ENCODE results near the gene KIF12. TPM values are rescaled to one million over a fixed set of nuclear protein-coding genes. Genes with fewer than 3 reads are reported as not detected.

KIF12 gene
- polyA plus RNA-seq: 136 TPM
- long read RNA-seq, donor 1, partial matches to known transcripts: 11 of 12 reads
- long read RNA-seq, donor 1, other reads (novel, unspliced or antisense): 0 of 12 reads
- long read RNA-seq, donor 2, partial matches to known transcripts: 296 of 299 reads
- long read RNA-seq, donor 2, other reads (novel, unspliced or antisense): 0 of 299 reads
- long read RNA-seq, donor 3: 0 reads
- long read RNA-seq, donor 4: 0 reads
- long read RNA-seq, donor 5, partial matches to known transcripts: 6 of 7 reads
- long read RNA-seq, donor 5, other reads (novel, unspliced or antisense): 0 of 7 reads
- long read RNA-seq, donor 6, partial matches to known transcripts: 78 of 83 reads
- long read RNA-seq, donor 6, other reads (novel, unspliced or antisense): 5 of 83 reads
- long read RNA-seq, donor 7: 0 reads
- long read RNA-seq, donor 8, partial matches to known transcripts: 0 of 1 reads
- long read RNA-seq, donor 8, other reads (novel, unspliced or antisense): 0 of 1 reads
- long read RNA-seq, donor 9: 0 reads
- long read RNA-seq, donor 10, partial matches to known transcripts: 0 of 2 reads
- long read RNA-seq, donor 10, other reads (novel, unspliced or antisense): 0 of 2 reads
- long read RNA-seq, donor 11, partial matches to known transcripts: 0 of 1 reads
- long read RNA-seq, donor 11, other reads (novel, unspliced or antisense): 0 of 1 reads

DNA sequence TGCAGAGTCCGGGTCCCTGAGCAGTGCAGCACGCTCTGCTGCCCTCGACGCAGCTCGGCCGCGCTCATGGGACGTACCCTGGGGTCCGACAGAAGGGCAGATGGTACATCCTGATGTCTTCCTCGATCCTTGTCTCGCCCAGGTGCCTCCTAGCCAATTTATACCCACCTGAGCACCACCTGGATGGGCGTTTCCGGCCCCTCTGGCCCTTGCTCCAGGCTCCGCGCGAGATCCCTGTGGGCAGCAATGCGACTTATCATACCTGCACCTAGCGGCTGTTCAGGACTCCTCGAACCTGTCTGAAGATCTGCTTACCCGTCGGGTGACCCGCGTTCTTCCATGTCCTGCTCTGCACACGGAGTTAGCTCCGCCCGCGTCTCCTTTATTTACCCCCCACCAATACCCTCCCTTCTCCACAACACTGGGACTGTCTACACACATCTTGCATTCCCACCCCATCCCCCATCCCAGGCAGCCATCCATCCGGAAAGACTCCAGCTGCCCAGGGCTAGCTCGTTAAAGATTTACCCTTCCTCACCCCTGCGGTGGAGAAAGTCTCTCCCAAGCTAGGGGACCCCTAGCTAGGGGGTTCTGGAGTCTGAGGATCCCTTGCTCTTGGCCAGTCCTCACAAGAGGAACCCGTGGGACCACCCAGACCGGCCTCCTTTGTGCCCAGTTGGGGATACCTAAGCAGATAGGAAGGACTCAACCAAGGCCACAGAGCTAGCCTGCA, at the start of gene KIF12:
Gene KIF12, minus strand, starts transcription at position 357 of the 733 bp plus-strand sequence. Its CDS starts 16 bp downstream, at position 341.
- WGBS (ENCODE audit: insufficient coverage, low lambda C conversion rate): no CpG with 5 or more reads among the region's 32 CpGs
- Histone ChIP-seq H3K9me3 (ENCODE audit: control insufficient read depth, low read depth, low read length) (peaks cover 8% of the 10 kb centered on the region), H3K4me3 (ENCODE audit: low read length) (peak within 1 kb of the TSS; percentile 62), H3K27me3 (ENCODE audit: control insufficient read depth, insufficient read depth, low read length) (no peaks in the 10 kb centered on the region), H3K36me3 (ENCODE audit: control insufficient read depth, insufficient read depth, low read length) (peaks cover 23% of the 10 kb centered on the region), H3K27ac (ENCODE audit: low read length) (peak within 1 kb of the TSS; percentile 98), H3K4me1 (ENCODE audit: control insufficient read depth, insufficient read depth, low read length) (peaks cover 26% of the 10 kb centered on the region)
- peak; percentile 83 to 93 for DNase-seq

DNA sequence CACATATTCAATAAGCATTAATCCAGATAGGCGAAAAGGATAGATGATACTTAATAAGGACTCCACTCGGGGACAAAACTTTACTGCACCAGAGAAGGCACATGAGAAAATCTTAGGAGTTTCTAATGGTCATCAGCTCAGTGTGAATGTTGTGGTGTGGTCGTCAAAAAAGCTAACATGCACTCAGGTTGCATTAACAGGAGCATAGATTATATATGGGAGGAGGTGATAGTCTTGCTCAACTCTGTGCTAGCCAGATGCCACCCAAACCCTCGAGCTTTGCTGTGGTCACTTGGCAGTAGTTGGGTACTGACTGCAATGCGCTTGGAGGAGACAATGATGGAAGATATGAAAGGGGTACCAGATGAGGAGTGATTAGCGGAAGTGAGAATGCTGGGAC, 47.6 kb upstream of the KIF12 start:
- Histone ChIP-seq H3K4me3 (ENCODE audit: low read length) (no peak overlapping the region), H3K9me3 (ENCODE audit: control insufficient read depth, low read depth, low read length) (no peaks in the 10 kb centered on the region), H3K27ac (ENCODE audit: low read length) (no peak overlapping the region), H3K36me3 (ENCODE audit: control insufficient read depth, insufficient read depth, low read length) (no peaks in the 10 kb centered on the region), H3K4me1 (ENCODE audit: control insufficient read depth, insufficient read depth, low read length) (peaks cover 3% of the 10 kb centered on the region), H3K27me3 (ENCODE audit: control insufficient read depth, insufficient read depth, low read length) (no peaks in the 10 kb centered on the region)
- no peak for DNase-seq
- no CpG with 5 or more reads among the region's 6 CpGs for WGBS (ENCODE audit: insufficient coverage, low lambda C conversion rate)

DNA sequence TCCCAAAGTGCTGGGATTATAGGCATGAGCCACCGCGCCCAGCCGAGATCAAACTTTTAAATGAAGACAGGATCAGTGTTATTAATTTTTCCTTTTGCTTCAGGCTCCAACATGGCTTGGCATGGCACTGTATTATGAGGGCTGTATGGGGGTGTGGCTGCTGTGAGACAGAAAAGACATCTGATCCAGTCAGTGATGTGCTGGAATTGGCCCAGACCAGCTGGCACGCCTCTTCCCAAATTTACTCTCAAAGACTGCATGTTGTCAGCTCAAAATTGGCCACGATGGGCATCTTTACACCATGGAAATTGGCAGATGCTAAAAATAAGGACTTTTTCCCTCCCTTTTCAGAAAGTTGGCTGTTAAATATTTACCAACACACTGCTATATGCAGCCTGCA, 44.1 kb upstream of the KIF12 start:
- no peak overlapping the region for H3K4me3 ChIP-seq (ENCODE audit: low read length)
- no peaks in the 10 kb centered on the region for H3K27me3 ChIP-seq (ENCODE audit: control insufficient read depth, insufficient read depth, low read length)
- no peaks in the 10 kb centered on the region for H3K36me3 ChIP-seq (ENCODE audit: control insufficient read depth, insufficient read depth, low read length)
- H3K9me3 ChIP-seq (ENCODE audit: control insufficient read depth, low read depth, low read length): no peaks in the 10 kb centered on the region
- no CpG with 5 or more reads among the region's 5 CpGs for WGBS (ENCODE audit: insufficient coverage, low lambda C conversion rate)
- H3K27ac ChIP-seq (ENCODE audit: low read length): no peak overlapping the region
- no peak for DNase-seq
- H3K4me1 ChIP-seq (ENCODE audit: control insufficient read depth, insufficient read depth, low read length): peaks cover 7% of the 10 kb centered on the region

DNA sequence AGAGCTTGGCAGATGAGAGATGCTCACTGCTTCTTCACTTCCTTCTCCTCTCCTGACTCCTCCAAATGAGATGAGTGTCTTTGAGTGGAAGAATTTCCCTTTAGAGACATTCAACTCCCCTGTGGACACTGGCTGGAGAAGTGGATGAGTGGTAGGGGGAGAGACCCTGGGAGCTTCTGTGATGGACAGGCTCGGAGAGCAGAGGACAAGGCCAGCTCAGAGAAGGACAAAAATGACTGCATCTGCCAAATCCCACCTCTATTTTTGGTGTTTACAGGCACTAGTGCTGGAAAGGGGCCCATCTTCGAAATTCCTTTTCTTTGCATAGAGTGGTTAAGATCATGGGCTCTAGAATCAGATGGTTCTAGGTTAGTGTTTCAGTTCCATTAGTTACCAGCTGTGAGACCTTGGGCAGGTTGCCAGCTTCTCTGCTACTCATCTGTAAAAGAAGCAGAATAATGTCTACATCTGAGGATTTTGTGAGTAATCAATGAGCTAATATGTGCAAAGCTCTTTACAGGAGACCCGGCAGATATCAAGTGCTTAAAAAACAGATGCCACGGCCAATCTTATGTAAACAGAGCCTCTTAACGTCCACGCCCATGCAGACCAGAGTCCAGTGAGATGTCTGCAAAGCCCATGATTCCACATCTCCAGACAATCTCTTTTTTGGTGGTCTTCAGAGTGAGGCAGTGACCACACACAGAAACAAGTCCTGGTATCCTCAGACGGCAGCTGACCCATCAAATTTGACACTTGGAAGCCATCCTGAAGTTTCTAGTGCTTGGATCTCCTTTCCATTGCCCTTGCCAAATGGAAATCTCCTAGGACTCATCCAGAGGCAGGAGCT, 42.7 kb upstream of the KIF12 start:
- peak in 1 of 2 donors; percentile 43 for DNase-seq
- no peak overlapping the region for H3K4me3 ChIP-seq (ENCODE audit: low read length)
- no CpG with 5 or more reads among the region's 7 CpGs for WGBS (ENCODE audit: insufficient coverage, low lambda C conversion rate)
- no peaks in the 10 kb centered on the region for H3K27me3 ChIP-seq (ENCODE audit: control insufficient read depth, insufficient read depth, low read length)
- no peaks in the 10 kb centered on the region for H3K9me3 ChIP-seq (ENCODE audit: control insufficient read depth, low read depth, low read length)
- no peaks in the 10 kb centered on the region for H3K36me3 ChIP-seq (ENCODE audit: control insufficient read depth, insufficient read depth, low read length)
- peaks cover 7% of the 10 kb centered on the region for H3K4me1 ChIP-seq (ENCODE audit: control insufficient read depth, insufficient read depth, low read length)
- no peak overlapping the region for H3K27ac ChIP-seq (ENCODE audit: low read length)

DNA sequence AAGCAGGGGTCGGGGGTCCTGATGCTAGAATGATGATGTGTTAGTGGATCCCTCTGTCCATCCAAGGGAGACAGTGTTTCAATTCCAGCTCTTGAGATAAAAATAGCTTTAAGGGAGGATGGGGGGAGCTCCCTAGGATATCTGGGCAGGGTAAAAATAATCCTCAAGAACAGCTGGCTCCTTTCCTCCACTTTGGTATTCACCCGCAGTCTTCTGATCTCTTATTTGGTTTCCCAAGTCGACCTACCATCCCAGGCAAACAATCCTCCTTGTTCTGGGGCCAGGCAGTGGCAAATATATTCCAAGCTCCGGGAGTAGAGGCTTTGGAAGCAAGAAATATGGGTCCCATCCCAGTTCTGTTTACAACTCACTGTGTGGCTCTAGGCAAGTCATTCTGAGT, 41.8 kb upstream of the KIF12 start:
- Histone ChIP-seq H3K4me3 (ENCODE audit: low read length) (no peak overlapping the region), H3K27ac (ENCODE audit: low read length) (no peak overlapping the region), H3K4me1 (ENCODE audit: control insufficient read depth, insufficient read depth, low read length) (peaks cover 7% of the 10 kb centered on the region), H3K36me3 (ENCODE audit: control insufficient read depth, insufficient read depth, low read length) (no peaks in the 10 kb centered on the region), H3K9me3 (ENCODE audit: control insufficient read depth, low read depth, low read length) (no peaks in the 10 kb centered on the region), H3K27me3 (ENCODE audit: control insufficient read depth, insufficient read depth, low read length) (no peaks in the 10 kb centered on the region)
- no peak for DNase-seq
- WGBS (ENCODE audit: insufficient coverage, low lambda C conversion rate): 100% methylated on average over 1 of the region's 4 CpGs

DNA sequence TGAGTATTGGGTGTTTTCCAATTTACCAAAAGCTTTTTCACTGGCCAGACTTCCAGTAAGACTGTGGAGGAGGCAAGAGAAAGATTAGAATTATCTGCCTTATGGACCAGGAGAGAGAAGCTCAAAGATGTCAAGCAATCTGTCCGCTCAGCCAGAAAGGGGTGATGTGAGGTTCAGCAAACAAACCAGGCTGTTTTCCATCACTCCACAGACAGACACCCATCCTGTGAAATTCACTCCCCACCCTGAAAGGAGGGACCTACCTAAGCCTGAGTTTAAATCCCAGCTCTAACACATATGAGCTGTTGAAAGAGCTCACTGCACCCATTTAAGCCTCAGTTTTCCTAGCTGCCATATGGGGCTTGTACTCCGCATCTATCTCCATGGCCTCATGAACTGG, 41.3 kb upstream of the KIF12 start:
- Histone ChIP-seq H3K27me3 (ENCODE audit: control insufficient read depth, insufficient read depth, low read length) (no peaks in the 10 kb centered on the region), H3K4me1 (ENCODE audit: control insufficient read depth, insufficient read depth, low read length) (peaks cover 7% of the 10 kb centered on the region), H3K4me3 (ENCODE audit: low read length) (no peak overlapping the region), H3K36me3 (ENCODE audit: control insufficient read depth, insufficient read depth, low read length) (no peaks in the 10 kb centered on the region), H3K9me3 (ENCODE audit: control insufficient read depth, low read depth, low read length) (no peaks in the 10 kb centered on the region), H3K27ac (ENCODE audit: low read length) (no peak overlapping the region)
- no CpG with 5 or more reads among the region's 2 CpGs for WGBS (ENCODE audit: insufficient coverage, low lambda C conversion rate)
- DNase-seq: no peak

DNA sequence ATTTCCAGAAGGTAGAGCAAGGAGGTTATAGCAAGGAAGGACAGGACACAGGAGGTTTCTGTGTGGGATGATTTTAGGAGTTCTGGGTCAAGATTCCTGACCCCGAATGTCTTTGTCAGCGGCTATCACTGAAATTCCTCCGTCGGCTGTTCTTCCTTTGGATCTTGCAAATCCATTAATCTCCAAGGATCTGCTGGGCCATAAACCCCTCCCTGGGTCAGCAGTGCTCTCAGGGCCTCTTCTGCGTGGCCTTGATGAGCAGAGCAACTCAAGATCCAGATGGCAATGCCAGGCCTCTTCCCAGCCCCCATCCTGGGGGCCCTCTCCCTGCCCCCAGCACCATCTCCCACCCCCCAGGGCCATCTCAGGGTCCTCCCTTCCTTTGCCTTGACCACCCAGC, 40.0 kb upstream of the KIF12 start:
- Histone ChIP-seq H3K4me3 (ENCODE audit: low read length) (no peak overlapping the region), H3K27me3 (ENCODE audit: control insufficient read depth, insufficient read depth, low read length) (no peaks in the 10 kb centered on the region), H3K36me3 (ENCODE audit: control insufficient read depth, insufficient read depth, low read length) (no peaks in the 10 kb centered on the region), H3K4me1 (ENCODE audit: control insufficient read depth, insufficient read depth, low read length) (peaks cover 7% of the 10 kb centered on the region), H3K27ac (ENCODE audit: low read length) (no peak overlapping the region), H3K9me3 (ENCODE audit: control insufficient read depth, low read depth, low read length) (no peaks in the 10 kb centered on the region)
- DNase-seq: no peak
- WGBS (ENCODE audit: insufficient coverage, low lambda C conversion rate): no CpG with 5 or more reads among the region's 5 CpGs

DNA sequence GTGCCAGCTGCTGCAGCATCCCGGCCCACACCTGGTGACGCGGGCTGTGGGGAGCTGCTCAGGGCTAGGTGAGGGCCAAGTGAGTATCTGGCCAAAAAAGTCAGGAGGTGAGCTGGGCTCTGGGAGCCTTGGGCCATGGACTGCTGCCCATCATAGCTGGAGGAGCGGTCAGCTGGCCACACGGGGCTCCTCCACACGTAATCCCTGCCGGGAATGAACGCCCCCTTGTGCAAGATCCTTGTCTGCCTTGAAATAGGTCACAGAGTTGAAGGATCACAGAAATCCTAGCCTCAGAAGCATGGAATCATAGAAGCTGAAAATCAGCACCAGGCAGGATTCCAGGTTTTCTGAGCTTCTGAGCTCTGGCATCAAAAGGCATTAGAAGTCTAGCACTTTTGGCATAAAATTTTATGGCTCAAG, 39.5 kb upstream of the KIF12 start:
- no peaks in the 10 kb centered on the region for H3K27me3 ChIP-seq (ENCODE audit: control insufficient read depth, insufficient read depth, low read length)
- no peaks in the 10 kb centered on the region for H3K36me3 ChIP-seq (ENCODE audit: control insufficient read depth, insufficient read depth, low read length)
- H3K4me1 ChIP-seq (ENCODE audit: control insufficient read depth, insufficient read depth, low read length): peaks cover 7% of the 10 kb centered on the region
- H3K4me3 ChIP-seq (ENCODE audit: low read length): no peak overlapping the region
- no CpG with 5 or more reads among the region's 8 CpGs for WGBS (ENCODE audit: insufficient coverage, low lambda C conversion rate)
- no peak overlapping the region for H3K27ac ChIP-seq (ENCODE audit: low read length)
- H3K9me3 ChIP-seq (ENCODE audit: control insufficient read depth, low read depth, low read length): no peaks in the 10 kb centered on the region
- DNase-seq: no peak

DNA sequence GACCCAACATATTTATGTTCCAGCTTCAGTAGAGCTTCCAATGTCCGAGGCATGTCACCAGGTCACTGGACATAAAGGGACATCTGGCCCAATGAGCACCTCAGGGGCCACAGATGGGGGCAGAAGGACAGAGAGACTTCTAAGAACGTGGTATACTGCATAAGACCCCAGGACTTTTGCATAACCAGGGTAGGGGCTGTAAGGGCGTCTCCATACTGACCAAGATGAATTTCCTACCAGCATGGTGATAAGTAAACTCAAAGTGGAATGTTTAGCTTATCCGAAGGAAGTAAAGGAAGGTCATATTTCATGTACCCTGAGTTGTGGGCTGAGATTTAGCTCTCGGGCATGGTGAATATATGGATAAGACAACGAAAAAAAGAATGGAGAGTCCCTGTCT, 38.7 kb upstream of the KIF12 start:
- WGBS (ENCODE audit: insufficient coverage, low lambda C conversion rate): 100% methylated on average over 1 of the region's 6 CpGs
- H3K4me3 ChIP-seq (ENCODE audit: low read length): no peak overlapping the region
- no peak for DNase-seq
- H3K27ac ChIP-seq (ENCODE audit: low read length): no peak overlapping the region
- H3K4me1 ChIP-seq (ENCODE audit: control insufficient read depth, insufficient read depth, low read length): peaks cover 7% of the 10 kb centered on the region
- no peaks in the 10 kb centered on the region for H3K36me3 ChIP-seq (ENCODE audit: control insufficient read depth, insufficient read depth, low read length)
- H3K27me3 ChIP-seq (ENCODE audit: control insufficient read depth, insufficient read depth, low read length): no peaks in the 10 kb centered on the region
- no peaks in the 10 kb centered on the region for H3K9me3 ChIP-seq (ENCODE audit: control insufficient read depth, low read depth, low read length)
